Measurements from ENCODE around the gene ITGB4. TPM values are rescaled to one million over a fixed set of nuclear protein-coding genes. Genes with fewer than 3 reads are reported as not detected.

The ITGB4 gene
- total RNA-seq, 4 donors from 2014 or later = 31.1 to 66.3 (median 41.8) TPM

GRCh38 chr17:75799402-75799801 lies 78.1 kb downstream of the ITGB4 start:
- Histone ChIP-seq H3K36me3 (peaks cover 0 to 69% of the 10 kb centered on the region in 2 donors), H3K9me3 (no peaks in the 10 kb centered on the region), H3K4me1 (no peaks in the 10 kb centered on the region), H3K27me3 (no peaks in the 10 kb centered on the region), H3K27ac (no peak overlapping the region), H3K4me3 (no peak overlapping the region)
- no peak for ATAC-seq
- TF ChIP-seq EP300 (IDR thresholded peaks at IDR 0.05) (no peak), POLR2A (IDR thresholded peaks at IDR 0.05) (no peak), POLR2AphosphoS5 (IDR thresholded peaks at IDR 0.05) (no peak), CTCF (IDR thresholded peaks at IDR 0.05) (no peak)
- WGBS, 2 donors (ENCODE audit: low coverage in 1 of 2) = 46 to 78% methylated on average over 2 to 3 of the region's 4 CpGs

GRCh38 chr17:75803883-75804282 lies 82.6 kb downstream of the ITGB4 start:
- ATAC-seq = no peak
- Histone ChIP-seq H3K4me1 (peaks cover 0 to 12% (median 9%) of the 10 kb centered on the region in 3 donors), H3K27ac (no peak overlapping the region), H3K27me3 (no peaks in the 10 kb centered on the region), H3K9me3 (no peaks in the 10 kb centered on the region), H3K36me3 (peaks cover 0 to 32% of the 10 kb centered on the region in 2 donors), H3K4me3 (no peak overlapping the region)
- TF ChIP-seq CTCF (IDR thresholded peaks at IDR 0.05) (no peak), POLR2AphosphoS5 (IDR thresholded peaks at IDR 0.05) (no peak), EP300 (IDR thresholded peaks at IDR 0.05) (no peak), POLR2A (IDR thresholded peaks at IDR 0.05) (no peak)
- WGBS, 2 donors (ENCODE audit: low coverage in 1 of 2) = 80 to 83% methylated on average over 1 of the region's 1 CpG

- TF ChIP-seq POLR2AphosphoS5 (IDR thresholded peaks at IDR 0.05) = no peak
- TF ChIP-seq EP300 (IDR thresholded peaks at IDR 0.05) = no peak
- no peak for TF ChIP-seq CTCF (IDR thresholded peaks at IDR 0.05)
- TF ChIP-seq POLR2A (IDR thresholded peaks at IDR 0.05) = no peak
- Histone ChIP-seq H3K9me3 (no peaks in the 10 kb centered on the region), H3K4me1 (peaks cover 0 to 23% (median 18%) of the 10 kb centered on the region in 3 donors), H3K4me3 (no peak overlapping the region), H3K36me3 (peaks cover 0 to 32% of the 10 kb centered on the region in 2 donors), H3K27ac (no peak overlapping the region), H3K27me3 (no peaks in the 10 kb centered on the region)
- WGBS, 2 donors (ENCODE audit: low coverage in 1 of 2) = 83 to 88% methylated on average over 2 of the region's 4 CpGs
- ATAC-seq = no peak
These were observed 85.7 kb downstream of the ITGB4 start for GRCh38 chr17:75806822-75807500.

Other genes with a start within 250 kb of the ITGB4 start
- gene CASKIN2, start 205.9 kb upstream of the ITGB4 start, total RNA-seq = 10 to 100 TPM; 13.7 to 46.0 (median 15.6) TPM
- gene TSEN54, start 204.9 kb upstream of the ITGB4 start, total RNA-seq = 10 to 100 TPM; 15.8 to 26.5 (median 17.1) TPM
- gene LLGL2, start 195.8 kb upstream of the ITGB4 start, total RNA-seq = 1 to 10 TPM; 2.3 to 7.9 (median 5.8) TPM
- gene MYO15B, start 133.7 kb upstream of the ITGB4 start, total RNA-seq = 10 to 100 TPM; 10.7 to 76.1 (median 50.8) TPM
- gene SMIM5, start 88.0 kb upstream of the ITGB4 start, total RNA-seq = 1 to 10 TPM; 3.8 to 6.8 (median 5.0) TPM
- 10 to 100 TPM in 3 of 4 donors, 1 to 10 TPM in 1; 6.4 to 15.1 (median 13.6) TPM for gene RECQL5, start 54.3 kb upstream of the ITGB4 start, total RNA-seq
- 10 to 100 TPM; 68.2 to 87.2 (median 77.2) TPM for gene SAP30BP, start 54.1 kb upstream of the ITGB4 start, total RNA-seq
- gene GALK1, start 43.7 kb downstream of the ITGB4 start, total RNA-seq = 10 to 100 TPM; 13.7 to 23.2 (median 20.4) TPM
- gene UNK, start 63.3 kb downstream of the ITGB4 start, total RNA-seq = 10 to 100 TPM in 3 of 4 donors, 1 to 10 TPM in 1; 9.8 to 41.6 (median 21.0) TPM
- 10 to 100 TPM in 1 of 4 donors, 1 to 10 TPM in 3; 2.6 to 10.8 (median 5.6) TPM for gene UNC13D, start 122.9 kb downstream of the ITGB4 start, total RNA-seq
- 10 to 100 TPM; 50.0 to 83.9 (median 57.6) TPM for gene WBP2, start 133.9 kb downstream of the ITGB4 start, total RNA-seq
- 100 to 1,000 TPM in 1 of 4 donors, 10 to 100 TPM in 3; 21.0 to 146 (median 40.8) TPM for gene TRIM47, start 157.1 kb downstream of the ITGB4 start, total RNA-seq
- gene TRIM65, start 175.5 kb downstream of the ITGB4 start, total RNA-seq = 10 to 100 TPM; 18.7 to 34.4 (median 31.2) TPM
- 10 to 100 TPM; 18.4 to 69.6 (median 44.3) TPM for gene MRPL38, start 183.4 kb downstream of the ITGB4 start, total RNA-seq
- gene FBF1, start 219.6 kb downstream of the ITGB4 start, total RNA-seq = 10 to 100 TPM in 1 of 4 donors, 1 to 10 TPM in 3; 4.6 to 20.2 (median 7.7) TPM

Data from gastroesophageal sphincter (tissue), 4 donors.